Aorta (tissue), 5 donors: Measurements from ENCODE around the gene PINK1. TPM values are rescaled to one million over a fixed set of nuclear protein-coding genes. Genes with fewer than 3 reads are reported as not detected.
"Not testable (repeated sequence)": the region's sequence is repeated elsewhere in the genome, so short reads cannot be mapped to it uniquely, and the experiment has no call there.

ENCODE experiments used
- ATAC-seq: fragments of 200-7000 bp; cut with Tn5 transposase; one replicate; pipeline ENCODE4 v1.9.1; 2022; ENCODE audit warnings: moderate library complexity; ENCODE audit not compliant: low FRiP score
- DNase-seq, 2 donors: peaks; one replicate each; pipeline ENCODE4 v3.0.0-alpha.2; 2020
- H3K27ac ChIP-seq, 2 donors: one replicate each; pipeline ENCODE4 v1.5.1; 2013; ENCODE audit warnings: low read length in 2 of 2, mild to moderate bottlenecking in 2 of 2, moderate library complexity in 2 of 2, control low read depth in 1 of 2, inconsistent platforms in 1 of 2, low read depth in 1 of 2
- H3K27me3 ChIP-seq, 2 donors: one replicate each; pipeline ENCODE4 v1.6.1; 2013; ENCODE audit warnings: control low read depth in 1 of 2, low read length in 1 of 2, mild to moderate bottlenecking in 1 of 2, moderate library complexity in 1 of 2; ENCODE audit not compliant: insufficient read depth in 2 of 2, control insufficient read depth in 1 of 2
- H3K36me3 ChIP-seq, 2 donors: one replicate each; pipeline ENCODE4 v1.6.1; 2013; ENCODE audit warnings: control low read depth in 1 of 2, low read length in 1 of 2, mild to moderate bottlenecking in 1 of 2; ENCODE audit not compliant: insufficient read depth in 2 of 2, control insufficient read depth in 1 of 2
- H3K4me1 ChIP-seq, 2 donors: one replicate each; pipeline ENCODE4 v1.6.1; 2013; ENCODE audit warnings: low read length in 2 of 2, control low read depth in 1 of 2, mild to moderate bottlenecking in 1 of 2, moderate library complexity in 1 of 2; ENCODE audit not compliant: insufficient read depth in 2 of 2, control insufficient read depth in 1 of 2
- H3K4me3 ChIP-seq, 2 donors: one replicate each; pipeline ENCODE4 v1.5.1; 2013; ENCODE audit warnings: low read length in 2 of 2, control low read depth in 1 of 2, mild to moderate bottlenecking in 1 of 2
- H3K9me3 ChIP-seq: one replicate; pipeline ENCODE4 v1.6.1; 2013; ENCODE audit warnings: mild to moderate bottlenecking, low read length; ENCODE audit not compliant: control insufficient read depth
- WGBS, 2 donors: extraction: QIAGEN DNeasy Blood & Tissue Kit; methylation state at CpG; one replicate each; pipeline ENCODE4 v1.1.7; 2013; 5-methylcytosine and 5-hydroxymethylcytosine counted together
- intact Hi-C, 2 donors: fragments of 100-400 bp; cut with DNase I; formaldehyde crosslinking; loops; one replicate each; pipeline versions ENCODE4 v1.14.2 to v1.15.0; 2022
- polyA plus RNA-seq, 2 donors: library from polyadenylated mRNA; stranded (reverse); fragments of 200-250 nt; gene quantifications; one replicate each; pipeline ENCODE4 v1.2.3, GENCODE V29; 2013
- total RNA-seq, 2 donors: library from RNA; stranded (reverse); fragmentation: NEBNext Ultra II Directional; extraction: Animal tissue kit (Norgen Biotek cat#: 25700); gene quantifications; one replicate each; pipeline ENCODE4 v1.2.1, GENCODE V29; 2021
- donor health status: healthy with polysubstance abuse.
- donor health status: Bipolar disorder and iron deficiency.
- donor health status: DM: no; HTN: no; CAD: no.
- donor health status: DM: no; HTN: no; CAD: no.
- donor health status: DM: yes; HTN: yes; CAD: no.

PINK1 gene
- total and polyA plus RNA-seq, 4 donors: 72.0 to 129 (median 92.4) TPM

- no peaks in the 10 kb centered on the region for H3K27me3 ChIP-seq
- H3K4me1 ChIP-seq: no peaks in the 10 kb centered on the region
- H3K27ac ChIP-seq: no peak overlapping the region
- ATAC-seq (no peak), DNase-seq (no peak)
- no peak overlapping the region for H3K4me3 ChIP-seq
- H3K36me3 ChIP-seq: no peaks in the 10 kb centered on the region
- 91% methylated on average over 5 of the region's 5 CpGs for WGBS, 2 donors
- intact Hi-C loops: no loop called here
- no peaks in the 10 kb centered on the region for H3K9me3 ChIP-seq
Observed at GRCh38 chr1:20670936-20671335, 37.7 kb downstream of the PINK1 start.

- Histone ChIP-seq H3K27ac (no peak overlapping the region), H3K27me3 (no peaks in the 10 kb centered on the region), H3K36me3 (no peaks in the 10 kb centered on the region), H3K4me3 (no peak overlapping the region), H3K9me3 (no peaks in the 10 kb centered on the region), H3K4me1 (no peaks in the 10 kb centered on the region)
- ATAC-seq (no peak), DNase-seq (no peak)
- 78 to 82% methylated on average over 4 of the region's 4 CpGs for WGBS, 2 donors
- intact Hi-C loops: no loop called here
Observed at GRCh38 chr1:20672265-20672632, 39.0 kb downstream of the PINK1 start.

- ATAC-seq, H3K4me3 ChIP-seq, H3K36me3 ChIP-seq, H3K9me3 ChIP-seq, intact Hi-C loops, DNase-seq, H3K4me1 ChIP-seq, H3K27ac ChIP-seq, H3K27me3 ChIP-seq: not testable (repeated sequence)
- WGBS, 2 donors: 84 to 86% methylated on average over 11 of the region's 11 CpGs
Observed at GRCh38 chr1:20673626-20674025, 40.4 kb downstream of the PINK1 start.

- Histone ChIP-seq H3K27me3 (no peaks in the 10 kb centered on the region), H3K27ac (no peak overlapping the region), H3K36me3 (no peaks in the 10 kb centered on the region), H3K4me1 (no peaks in the 10 kb centered on the region), H3K9me3 (no peaks in the 10 kb centered on the region), H3K4me3 (no peak overlapping the region)
- intact Hi-C loops: no loop called here
- 77 to 81% methylated on average over 6 of the region's 6 CpGs for WGBS, 2 donors
- DNase-seq (no peak), ATAC-seq (no peak)
Observed at GRCh38 chr1:20678599-20678998, 45.3 kb downstream of the PINK1 start.

GRCh38 chr1:20680269-20680668 is 47.0 kb downstream of the PINK1 start:
- Histone ChIP-seq H3K27ac (no peak overlapping the region), H3K4me3 (no peak overlapping the region), H3K36me3 (no peaks in the 10 kb centered on the region), H3K4me1 (no peaks in the 10 kb centered on the region), H3K9me3 (no peaks in the 10 kb centered on the region), H3K27me3 (no peaks in the 10 kb centered on the region)
- intact Hi-C loops: no loop called here
- ATAC-seq: no peak
- 76 to 77% methylated on average over 5 of the region's 5 CpGs for WGBS, 2 donors
- DNase-seq: no peak

GRCh38 chr1:20681999-20682398 is 48.7 kb downstream of the PINK1 start:
- no peak for ATAC-seq
- no peaks in the 10 kb centered on the region for H3K9me3 ChIP-seq
- H3K27me3 ChIP-seq: no peaks in the 10 kb centered on the region
- 88 to 89% methylated on average over 9 of the region's 9 CpGs for WGBS, 2 donors
- intact Hi-C loops: no loop called here
- DNase-seq: no peak
- no peak overlapping the region for H3K4me3 ChIP-seq
- no peak overlapping the region for H3K27ac ChIP-seq
- H3K4me1 ChIP-seq: no peaks in the 10 kb centered on the region
- no peaks in the 10 kb centered on the region for H3K36me3 ChIP-seq

- Histone ChIP-seq H3K4me3 (no peak overlapping the region), H3K36me3 (no peaks in the 10 kb centered on the region), H3K27ac (no peak overlapping the region), H3K27me3 (no peaks in the 10 kb centered on the region), H3K4me1 (no peaks in the 10 kb centered on the region), H3K9me3 (no peaks in the 10 kb centered on the region)
- intact Hi-C loops: no loop called here
- ATAC-seq (no peak), DNase-seq (peak in 1 of 2 donors; percentile 69)
- 83 to 87% methylated on average over 24 of the region's 24 CpGs for WGBS, 2 donors
Observed at GRCh38 chr1:20682571-20683236, 49.4 kb downstream of the PINK1 start.

- Histone ChIP-seq H3K9me3 (no peaks in the 10 kb centered on the region), H3K27ac (no peak overlapping the region), H3K27me3 (no peaks in the 10 kb centered on the region), H3K4me1 (no peaks in the 10 kb centered on the region), H3K36me3 (no peaks in the 10 kb centered on the region), H3K4me3 (no peak overlapping the region)
- intact Hi-C loops: no loop called here
- 84 to 91% methylated on average over 10 of the region's 10 CpGs for WGBS, 2 donors
- DNase-seq: no peak
- no peak for ATAC-seq
Observed at GRCh38 chr1:20683614-20684013, 50.4 kb downstream of the PINK1 start.

GRCh38 chr1:20684050-20684620 is 50.9 kb downstream of the PINK1 start:
- no peak overlapping the region for H3K27ac ChIP-seq
- H3K9me3 ChIP-seq: no peaks in the 10 kb centered on the region
- no peaks in the 10 kb centered on the region for H3K36me3 ChIP-seq
- intact Hi-C loops: no loop called here
- DNase-seq (no peak), ATAC-seq (no peak)
- no peak overlapping the region for H3K4me3 ChIP-seq
- WGBS, 2 donors: 85 to 86% methylated on average over 13 of the region's 13 CpGs
- H3K27me3 ChIP-seq: no peaks in the 10 kb centered on the region
- no peaks in the 10 kb centered on the region for H3K4me1 ChIP-seq
